Panc1 (cell line): Measurements from ENCODE around the gene ACER3.

ENCODE experiments used
- POLR2AphosphoS5 ChIP-seq: IDR thresholded peaks from 2 replicates; pipeline ENCODE4 v1.6.1; 2012; ENCODE audit warnings: mild to moderate bottlenecking, low read depth, low read length, moderate library complexity
- TCF7L2 ChIP-seq: IDR thresholded peaks from 2 replicates; pipeline ENCODE4 v1.6.1; 2011; ENCODE audit warnings: mild to moderate bottlenecking, low read depth, low read length, inconsistent platforms
- TF ChIP-seq, protein P1 (sequence below): fragments of 450-650 bp; IDR thresholded peaks from 2 replicates; pipeline ENCODE4 v1.5.1; 2017; ENCODE audit warnings: mild to moderate bottlenecking
- TF ChIP-seq, protein P2 (sequence below), 2 experiments: IDR thresholded peaks; 2 replicates each; pipeline ENCODE4 v1.6.1; 2011 to 2012; ENCODE audit warnings: low read depth in 2 of 2, control low read depth in 1 of 2, low read length in 1 of 2, mild to moderate bottlenecking in 1 of 2, moderate library complexity in 1 of 2; ENCODE audit not compliant: insufficient read depth in 1 of 2

DNA sequence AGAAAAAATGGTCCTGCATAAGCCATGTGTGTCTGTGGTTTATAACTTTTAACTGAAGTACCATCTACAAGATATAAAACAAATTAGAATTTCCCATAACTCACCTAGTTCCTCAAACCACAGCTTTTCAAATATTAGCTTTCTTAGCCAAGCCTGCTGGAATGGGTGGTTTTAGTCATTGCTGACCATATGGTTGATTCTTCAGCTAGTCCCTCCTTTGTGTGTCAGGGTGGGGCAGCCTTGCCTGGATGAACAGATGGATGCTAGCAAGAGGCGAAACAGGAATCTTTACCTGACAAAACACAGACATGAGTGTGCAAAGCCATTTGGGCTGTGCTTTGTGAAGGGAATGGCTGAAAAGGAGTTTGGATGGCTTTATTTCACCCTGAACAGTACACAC is 166.6 kb downstream of the ACER3 start:
- TF ChIP-seq, protein P1, sequence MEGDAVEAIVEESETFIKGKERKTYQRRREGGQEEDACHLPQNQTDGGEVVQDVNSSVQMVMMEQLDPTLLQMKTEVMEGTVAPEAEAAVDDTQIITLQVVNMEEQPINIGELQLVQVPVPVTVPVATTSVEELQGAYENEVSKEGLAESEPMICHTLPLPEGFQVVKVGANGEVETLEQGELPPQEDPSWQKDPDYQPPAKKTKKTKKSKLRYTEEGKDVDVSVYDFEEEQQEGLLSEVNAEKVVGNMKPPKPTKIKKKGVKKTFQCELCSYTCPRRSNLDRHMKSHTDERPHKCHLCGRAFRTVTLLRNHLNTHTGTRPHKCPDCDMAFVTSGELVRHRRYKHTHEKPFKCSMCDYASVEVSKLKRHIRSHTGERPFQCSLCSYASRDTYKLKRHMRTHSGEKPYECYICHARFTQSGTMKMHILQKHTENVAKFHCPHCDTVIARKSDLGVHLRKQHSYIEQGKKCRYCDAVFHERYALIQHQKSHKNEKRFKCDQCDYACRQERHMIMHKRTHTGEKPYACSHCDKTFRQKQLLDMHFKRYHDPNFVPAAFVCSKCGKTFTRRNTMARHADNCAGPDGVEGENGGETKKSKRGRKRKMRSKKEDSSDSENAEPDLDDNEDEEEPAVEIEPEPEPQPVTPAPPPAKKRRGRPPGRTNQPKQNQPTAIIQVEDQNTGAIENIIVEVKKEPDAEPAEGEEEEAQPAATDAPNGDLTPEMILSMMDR = no peak
- TF ChIP-seq POLR2AphosphoS5 (no peak), TCF7L2 (no peak)
- TF ChIP-seq, protein P2, sequence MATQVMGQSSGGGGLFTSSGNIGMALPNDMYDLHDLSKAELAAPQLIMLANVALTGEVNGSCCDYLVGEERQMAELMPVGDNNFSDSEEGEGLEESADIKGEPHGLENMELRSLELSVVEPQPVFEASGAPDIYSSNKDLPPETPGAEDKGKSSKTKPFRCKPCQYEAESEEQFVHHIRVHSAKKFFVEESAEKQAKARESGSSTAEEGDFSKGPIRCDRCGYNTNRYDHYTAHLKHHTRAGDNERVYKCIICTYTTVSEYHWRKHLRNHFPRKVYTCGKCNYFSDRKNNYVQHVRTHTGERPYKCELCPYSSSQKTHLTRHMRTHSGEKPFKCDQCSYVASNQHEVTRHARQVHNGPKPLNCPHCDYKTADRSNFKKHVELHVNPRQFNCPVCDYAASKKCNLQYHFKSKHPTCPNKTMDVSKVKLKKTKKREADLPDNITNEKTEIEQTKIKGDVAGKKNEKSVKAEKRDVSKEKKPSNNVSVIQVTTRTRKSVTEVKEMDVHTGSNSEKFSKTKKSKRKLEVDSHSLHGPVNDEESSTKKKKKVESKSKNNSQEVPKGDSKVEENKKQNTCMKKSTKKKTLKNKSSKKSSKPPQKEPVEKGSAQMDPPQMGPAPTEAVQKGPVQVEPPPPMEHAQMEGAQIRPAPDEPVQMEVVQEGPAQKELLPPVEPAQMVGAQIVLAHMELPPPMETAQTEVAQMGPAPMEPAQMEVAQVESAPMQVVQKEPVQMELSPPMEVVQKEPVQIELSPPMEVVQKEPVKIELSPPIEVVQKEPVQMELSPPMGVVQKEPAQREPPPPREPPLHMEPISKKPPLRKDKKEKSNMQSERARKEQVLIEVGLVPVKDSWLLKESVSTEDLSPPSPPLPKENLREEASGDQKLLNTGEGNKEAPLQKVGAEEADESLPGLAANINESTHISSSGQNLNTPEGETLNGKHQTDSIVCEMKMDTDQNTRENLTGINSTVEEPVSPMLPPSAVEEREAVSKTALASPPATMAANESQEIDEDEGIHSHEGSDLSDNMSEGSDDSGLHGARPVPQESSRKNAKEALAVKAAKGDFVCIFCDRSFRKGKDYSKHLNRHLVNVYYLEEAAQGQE (IDR thresholded peaks at IDR 0.05; ENCODE audit: insufficient read depth in 1 of 2, low read depth in 2 of 2, low read length in 1 of 2) = no peak
